ENCODE results near the gene TBC1D22B.
A peak's percentile ranks its signal among the peaks of the same experiment; 100 is the strongest.

TBC1D22B gene

GRCh38 chr6:37239950-37240713 is 17.4 kb upstream of the TBC1D22B start:
- peak; percentile 97 for DNase-seq

GRCh38 chr6:37241131-37241530 is 16.4 kb upstream of the TBC1D22B start:
- no peak for DNase-seq

GRCh38 chr6:37241775-37242428 is 15.7 kb upstream of the TBC1D22B start:
- no peak for DNase-seq

- DNase-seq = peak; percentile 99
Observed at GRCh38 chr6:37242429-37243052, 15.0 kb upstream of the TBC1D22B start.

- no peak for DNase-seq
Observed at GRCh38 chr6:37243131-37243815, 14.3 kb upstream of the TBC1D22B start.

GRCh38 chr6:37243816-37244370 is 13.7 kb upstream of the TBC1D22B start:
- no peak for DNase-seq

GRCh38 chr6:37244430-37245310 is 12.9 kb upstream of the TBC1D22B start:
- DNase-seq = peak; percentile 97

GRCh38 chr6:37251211-37251780 is 6.3 kb upstream of the TBC1D22B start:
- peak; percentile 54 for DNase-seq

- no peak for DNase-seq
Observed at GRCh38 chr6:37253486-37254007, 4.0 kb upstream of the TBC1D22B start.

- DNase-seq = no peak
Observed at GRCh38 chr6:37254881-37255280, 2.7 kb upstream of the TBC1D22B start.

GRCh38 chr6:37256692-37257319 is 766 bp upstream of the TBC1D22B start:
- DNase-seq = peak; percentile 23

GRCh38 chr6:37257320-37257633 is 295 bp upstream of the TBC1D22B start:
- DNase-seq = no peak

- DNase-seq = no peak
Observed at GRCh38 chr6:37258405-37259105, 983 bp downstream of the TBC1D22B start.

- DNase-seq = no peak
Observed at GRCh38 chr6:37259191-37259590, 1.6 kb downstream of the TBC1D22B start.

- no peak for DNase-seq
Observed at GRCh38 chr6:37260040-37260439, 2.5 kb downstream of the TBC1D22B start.

- DNase-seq = no peak
Observed at GRCh38 chr6:37260444-37260843, 2.9 kb downstream of the TBC1D22B start.

GRCh38 chr6:37261198-37261597 is 3.6 kb downstream of the TBC1D22B start:
- no peak for DNase-seq

GRCh38 chr6:37262446-37263026 is 5.0 kb downstream of the TBC1D22B start:
- DNase-seq = no peak

GRCh38 chr6:37265001-37265400 is 7.4 kb downstream of the TBC1D22B start:
- DNase-seq = no peak

GRCh38 chr6:37265860-37266259 is 8.3 kb downstream of the TBC1D22B start:
- no peak for DNase-seq
